GM23338 (cell line): ENCODE results near the gene CCDC169. TPM values are rescaled to one million over a fixed set of nuclear protein-coding genes. Genes with fewer than 3 reads are reported as not detected.
"Not testable (repeated sequence)": the region's sequence is repeated elsewhere in the genome, so short reads cannot be mapped to it uniquely, and the experiment has no call there.

Experiments used
- ATAC-seq: fragments of 200-7000 bp; cut with Tn5 transposase; 3 replicates; pipeline ENCODE4 v1.9.1; 2020
- DNase-seq: peaks from one replicate; pipeline ENCODE4 v3.0.0-alpha.2; 2015; ENCODE audit warnings: low spot score
- H2AFZ ChIP-seq: fragments of 200-600 bp; sonication (generic); 2 replicates; pipeline ENCODE4 v1.8.0; 2016; ENCODE audit warnings: antibody characterized with exemption, mild to moderate bottlenecking, moderate library complexity
- H3F3A ChIP-seq: fragments of 200-600 bp; sonication (generic); replicated peaks from 2 replicates; pipeline ENCODE4 v1.8.0; 2017; ENCODE audit warnings: antibody characterized with exemption, mixed run types, low read depth
- H3K27ac ChIP-seq: fragments of 200-600 bp; sonication (generic); 2 replicates; pipeline ENCODE4 v1.6.1; 2016; ENCODE audit warnings: low read depth
- H3K27me3 ChIP-seq: fragments of 200-600 bp; sonication (generic); 2 replicates; pipeline ENCODE4 v1.8.0; 2016; ENCODE audit warnings: mild to moderate bottlenecking, mixed run types, moderate library complexity; ENCODE audit not compliant: insufficient read depth
- H3K36me3 ChIP-seq: fragments of 200-600 bp; sonication (generic); 2 replicates; pipeline ENCODE4 v1.8.0; 2016; ENCODE audit warnings: mild to moderate bottlenecking; ENCODE audit not compliant: insufficient read depth
- H3K4me1 ChIP-seq: fragments of 200-600 bp; sonication (generic); 2 replicates; pipeline ENCODE4 v1.8.0; 2016; ENCODE audit warnings: mild to moderate bottlenecking, moderate library complexity; ENCODE audit not compliant: insufficient read depth
- H3K4me2 ChIP-seq: fragments of 200-600 bp; sonication (generic); 2 replicates; pipeline ENCODE4 v1.7.1; 2017; ENCODE audit warnings: mixed run types
- H3K4me3 ChIP-seq: fragments of 200-600 bp; sonication (generic); 2 replicates; pipeline ENCODE4 v1.6.1; 2016; ENCODE audit warnings: mixed run types
- H3K79me2 ChIP-seq: fragments of 200-600 bp; sonication (generic); replicated peaks from 2 replicates; pipeline ENCODE4 v1.8.0; 2017; ENCODE audit warnings: mild to moderate bottlenecking; ENCODE audit not compliant: insufficient read depth
- H3K9me2 ChIP-seq: fragments of 200-600 bp; sonication (generic); 2 replicates; pipeline ENCODE4 v1.8.0; 2017; ENCODE audit not compliant: insufficient read depth
- H4K20me1 ChIP-seq: fragments of 200-600 bp; sonication (generic); replicated peaks from 2 replicates; pipeline ENCODE4 v1.8.0; 2017; ENCODE audit warnings: mild to moderate bottlenecking; ENCODE audit not compliant: insufficient read depth
- H3K27ac Mint-ChIP-seq: 2 replicates; pipeline ENCODE4 v1.8.0; 2020; ENCODE audit warnings: inconsistent platforms, mild to moderate bottlenecking, moderate library complexity, mixed read lengths
- H3K27me3 Mint-ChIP-seq: 3 replicates; pipeline ENCODE4 v1.8.0; 2022; ENCODE audit warnings: low read depth, mild to moderate bottlenecking, moderate library complexity, mixed read lengths, inconsistent platforms; ENCODE audit not compliant: insufficient read depth, poor library complexity
- H3K36me3 Mint-ChIP-seq: 3 replicates; pipeline ENCODE4 v1.8.0; 2021; ENCODE audit warnings: low read depth, mild to moderate bottlenecking, inconsistent platforms, moderate library complexity, mixed read lengths
- H3K4me1 Mint-ChIP-seq: 3 replicates; pipeline ENCODE4 v1.8.0; 2020; ENCODE audit warnings: mild to moderate bottlenecking, inconsistent platforms, mixed read lengths
- H3K4me3 Mint-ChIP-seq: 3 replicates; pipeline ENCODE4 v1.8.0; 2021; ENCODE audit warnings: moderate library complexity, mild to moderate bottlenecking, inconsistent platforms, mixed read lengths
- H3K9me3 Mint-ChIP-seq: 3 replicates; pipeline ENCODE4 v1.8.0; 2020; ENCODE audit warnings: moderate library complexity, mild to moderate bottlenecking, inconsistent platforms, mixed read lengths
- CTCF ChIP-seq, 2 experiments: fragments of 200-600 bp in 1 of 2; sonication (generic) in 1 of 2; conservative IDR thresholded peaks; 2 replicates each; pipeline versions ENCODE4 v1.5.1 to v1.6.1; 2016 to 2017; ENCODE audit warnings: antibody characterized with exemption in 2 of 2, low read depth in 2 of 2, mild to moderate bottlenecking in 2 of 2, moderate library complexity in 1 of 2
- ETS1 ChIP-seq: IDR thresholded peaks from 2 replicates; pipeline ENCODE4 v1.6.1; 2016; ENCODE audit warnings: antibody characterized with exemption
- EZH2 ChIP-seq: fragments of 200-600 bp; sonication (generic); IDR thresholded peaks from one replicate; pipeline ENCODE4 v1.8.0; 2017; ENCODE audit warnings: antibody characterized with exemption, mild to moderate bottlenecking, low read depth; ENCODE audit not compliant: unreplicated experiment
- NANOG ChIP-seq: IDR thresholded peaks from 2 replicates; pipeline ENCODE4 v1.6.1; 2016; ENCODE audit warnings: antibody characterized with exemption, borderline replicate concordance
- ZNF114 ChIP-seq: fragments of 250-450 bp; sonication (Bioruptor Pico); IDR thresholded peaks from 2 replicates; pipeline ENCODE4 v1.5.0; 2020; ENCODE audit warnings: mild to moderate bottlenecking, moderate library complexity
- ZNF331 ChIP-seq: fragments of 250-450 bp; sonication (Bioruptor Pico); IDR thresholded peaks from 2 replicates; pipeline ENCODE4 v1.5.0; 2020; ENCODE audit warnings: low read depth, mild to moderate bottlenecking, moderate library complexity
- ZNF462 ChIP-seq: fragments of 250-450 bp; sonication (Bioruptor Pico); IDR thresholded peaks from 2 replicates; pipeline ENCODE4 v1.5.0; 2020; ENCODE audit warnings: mild to moderate bottlenecking, moderate library complexity
- polyA plus RNA-seq: library from polyadenylated mRNA; unstranded; fragments of >200 nt; fragmentation: Nextera tagmentation; extraction: Ambion mirVana; gene quantifications from 2 replicates; pipeline ENCODE4 v1.2.1, GENCODE V29; 2016
- total RNA-seq: library from RNA; depleted of rRNA; stranded (reverse); fragments of >200 nt; shearing (Covaris generic); gene quantifications from 2 replicates; pipeline ENCODE4 v1.2.3, GENCODE V29; 2014

The CCDC169 gene
- total and polyA plus RNA-seq, 2 experiments from 2014 or later = 48.5 to 61.2 TPM

DNA sequence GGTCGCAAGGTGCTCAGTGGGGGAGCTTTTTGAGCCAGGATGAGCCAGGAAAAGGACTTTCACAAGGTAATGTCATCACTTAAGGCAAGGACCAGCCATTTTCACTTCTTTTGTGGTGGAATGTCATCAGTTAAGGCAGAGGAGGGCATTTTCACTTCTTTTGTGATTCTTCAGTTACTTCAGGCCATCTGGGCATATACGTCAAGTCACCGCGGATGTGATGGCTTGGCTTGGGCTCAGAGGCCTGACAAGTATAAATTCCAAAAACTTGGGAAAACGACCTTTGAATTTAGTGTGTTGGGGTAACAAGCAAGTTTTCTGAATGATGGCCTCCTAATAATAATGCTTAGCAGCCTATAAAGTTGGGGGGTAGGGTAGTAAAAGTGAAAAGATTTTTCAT is 27.3 kb upstream of the CCDC169 start:
- Mint-ChIP-seq H3K36me3 (peaks cover 64% of the 10 kb centered on the region), H3K27ac (peak overlapping the region; percentile 52), H3K4me1 (peaks cover 36% of the 10 kb centered on the region)
- TF ChIP-seq NANOG = peak; percentile 31; the same call in 1 of the 2 replicates
- ATAC-seq, H3K4me3 Mint-ChIP-seq, H3F3A ChIP-seq, H2AFZ ChIP-seq, H3K4me3 ChIP-seq, H3K9me2 ChIP-seq, H3K27me3 ChIP-seq, H4K20me1 ChIP-seq, H3K27me3 Mint-ChIP-seq, H3K9me3 Mint-ChIP-seq: not testable (repeated sequence)
- Histone ChIP-seq H3K79me2 (peaks cover 12% of the 10 kb centered on the region), H3K27ac (peak overlapping the region; percentile 100), H3K4me1 (peaks cover 55% of the 10 kb centered on the region), H3K4me2 (peak overlapping the region; percentile 53; the same call in 1 of the 2 replicates), H3K36me3 (peaks cover 13% of the 10 kb centered on the region; the same call in 1 of the 2 replicates)
- DNase-seq = peak; percentile 39

GRCh38 chr13:36323951-36324566 is 26.4 kb upstream of the CCDC169 start:
- Mint-ChIP-seq H3K27me3 (peaks cover 8% of the 10 kb centered on the region), H3K36me3 (peaks cover 68% of the 10 kb centered on the region), H3K9me3 (peaks cover 7% of the 10 kb centered on the region), H3K4me1 (peaks cover 36% of the 10 kb centered on the region), H3K27ac (peak overlapping the region; percentile 29; the same call in 1 of the 2 replicates), H3K4me3 (no peak overlapping the region)
- Histone ChIP-seq H4K20me1 (no peaks in the 10 kb centered on the region), H3K27me3 (no peaks in the 10 kb centered on the region), H3K9me2 (peaks cover 3% of the 10 kb centered on the region; the same call in 1 of the 2 replicates), H3K4me2 (peak overlapping the region; percentile 23; the same call in 1 of the 2 replicates), H2AFZ (no peak overlapping the region), H3K27ac (peak overlapping the region; percentile 100), H3K79me2 (peaks cover 7% of the 10 kb centered on the region), H3K4me1 (peaks cover 55% of the 10 kb centered on the region), H3F3A (0 out of 2 replicates have a peak, but pooled peaks cover 4% of the 10 kb centered on the region), H3K4me3 (no peak overlapping the region), H3K36me3 (peaks cover 11% of the 10 kb centered on the region; the same call in 1 of the 2 replicates)
- ATAC-seq (peak; percentile 48; the same call in 2 of the 3 replicates), DNase-seq (no peak)
- no peak for TF ChIP-seq NANOG
- no peak for TF ChIP-seq CTCF (conservative IDR thresholded peaks at IDR 0.05; ENCODE audit: low read depth in 2 of 2)
- TF ChIP-seq ETS1 = no peak
- no peak for TF ChIP-seq ZNF114 (CRISPR knock-in tag)
- TF ChIP-seq ZNF462 (CRISPR knock-in tag) = no peak
- TF ChIP-seq EZH2 = no peak
- TF ChIP-seq ZNF331 (CRISPR knock-in tag) = no peak
